ENCODE measurements around the gene KIR3DL3. TPM values are rescaled to one million over a fixed set of nuclear protein-coding genes. Genes with fewer than 3 reads are reported as not detected.
"Not testable (repeated sequence)": the region's sequence is repeated elsewhere in the genome, so short reads cannot be mapped to it uniquely, and the experiment has no call there.

KIR3DL3 gene
- total and polyA plus RNA-seq, 5 donors: not detected

GRCh38 chr19:54731191-54731590 is 6.9 kb downstream of the KIR3DL3 start:
- ATAC-seq: no peak
- intact Hi-C loops (cut with DNase I): no loop called here
- DNase-seq: no peak
- WGBS: 50% methylated on average over 8 of the region's 8 CpGs
- Histone ChIP-seq H3K27me3 (ENCODE audit: control insufficient read depth, insufficient read depth) (no peaks in the 10 kb centered on the region), H3K4me1 (ENCODE audit: control insufficient read depth, insufficient read depth, low read length) (no peaks in the 10 kb centered on the region), H3K4me3 (ENCODE audit: low read length) (no peak overlapping the region), H3K9me3 (ENCODE audit: control insufficient read depth, low read length) (no peaks in the 10 kb centered on the region), H3K27ac (ENCODE audit: low read length) (no peak overlapping the region)

- not testable (repeated sequence) for H3K27me3 ChIP-seq (ENCODE audit: control insufficient read depth, insufficient read depth); H3K9me3 ChIP-seq (ENCODE audit: control insufficient read depth, low read length); DNase-seq; H3K4me3 ChIP-seq (ENCODE audit: low read length); ATAC-seq; H3K4me1 ChIP-seq (ENCODE audit: control insufficient read depth, insufficient read depth, low read length); H3K27ac ChIP-seq (ENCODE audit: low read length)
- 89% methylated on average over 16 of the region's 16 CpGs for WGBS
- intact Hi-C loops (cut with DNase I): loop anchor here in 2 of 4 donors (5.0 kb wide), 1 partner anchor 109 kb away; no protein-coding TSS in a partner anchor
Observed at GRCh38 chr19:54738306-54738705, 14.1 kb downstream of the KIR3DL3 start, which contains the start of gene KIR2DL3. Gene KIR2DL3 (plus strand): TSS chr19:54738513. CDS start chr19:54738546, 33 bp downstream.

- no peaks in the 10 kb centered on the region for H3K4me1 ChIP-seq (ENCODE audit: control insufficient read depth, insufficient read depth, low read length)
- no peaks in the 10 kb centered on the region for H3K9me3 ChIP-seq (ENCODE audit: control insufficient read depth, low read length)
- H3K27ac ChIP-seq (ENCODE audit: low read length): no peak overlapping the region
- intact Hi-C loops (cut with DNase I): loop anchor here in 2 of 4 donors (5.0 kb wide), 1 partner anchor 109 kb away; no protein-coding TSS in a partner anchor
- H3K4me3 ChIP-seq (ENCODE audit: low read length): no peak overlapping the region
- ATAC-seq (no peak), DNase-seq (no peak)
- WGBS: 79% methylated on average over 1 of the region's 1 CpG
- no peaks in the 10 kb centered on the region for H3K27me3 ChIP-seq (ENCODE audit: control insufficient read depth, insufficient read depth)
Observed at GRCh38 chr19:54738715-54739114, 14.5 kb downstream of the KIR3DL3 start.

GRCh38 chr19:54739587-54740497 is 15.6 kb downstream of the KIR3DL3 start:
- DNase-seq: no peak
- Histone ChIP-seq H3K4me3 (ENCODE audit: low read length) (no peak overlapping the region), H3K27ac (ENCODE audit: low read length) (no peak overlapping the region), H3K27me3 (ENCODE audit: control insufficient read depth, insufficient read depth) (no peaks in the 10 kb centered on the region), H3K9me3 (ENCODE audit: control insufficient read depth, low read length) (no peaks in the 10 kb centered on the region), H3K4me1 (ENCODE audit: control insufficient read depth, insufficient read depth, low read length) (no peaks in the 10 kb centered on the region)
- intact Hi-C loops (cut with DNase I): loop anchor here in 2 of 4 donors (5.0 kb wide), 1 partner anchor 107 kb away; no protein-coding TSS in a partner anchor
- ATAC-seq: no peak
- WGBS: 77% methylated on average over 13 of the region's 13 CpGs

GRCh38 chr19:54741950-54742349 is 17.7 kb downstream of the KIR3DL3 start:
- H3K4me3 ChIP-seq (ENCODE audit: low read length); intact Hi-C loops (cut with DNase I); H3K4me1 ChIP-seq (ENCODE audit: control insufficient read depth, insufficient read depth, low read length); H3K9me3 ChIP-seq (ENCODE audit: control insufficient read depth, low read length); H3K27ac ChIP-seq (ENCODE audit: low read length); ATAC-seq; DNase-seq; H3K27me3 ChIP-seq (ENCODE audit: control insufficient read depth, insufficient read depth): not testable (repeated sequence)
- WGBS: 55% methylated on average over 5 of the region's 5 CpGs

GRCh38 chr19:54744080-54744479 is 19.8 kb downstream of the KIR3DL3 start:
- ATAC-seq; H3K4me3 ChIP-seq (ENCODE audit: low read length); DNase-seq; H3K27me3 ChIP-seq (ENCODE audit: control insufficient read depth, insufficient read depth); H3K27ac ChIP-seq (ENCODE audit: low read length); intact Hi-C loops (cut with DNase I); H3K4me1 ChIP-seq (ENCODE audit: control insufficient read depth, insufficient read depth, low read length); H3K9me3 ChIP-seq (ENCODE audit: control insufficient read depth, low read length): not testable (repeated sequence)
- 76% methylated on average over 5 of the region's 5 CpGs for WGBS

- intact Hi-C loops (cut with DNase I); H3K4me1 ChIP-seq (ENCODE audit: control insufficient read depth, insufficient read depth, low read length); DNase-seq; ATAC-seq; H3K27ac ChIP-seq (ENCODE audit: low read length); H3K9me3 ChIP-seq (ENCODE audit: control insufficient read depth, low read length); H3K4me3 ChIP-seq (ENCODE audit: low read length); H3K27me3 ChIP-seq (ENCODE audit: control insufficient read depth, insufficient read depth): not testable (repeated sequence)
- WGBS: 64% methylated on average over 9 of the region's 9 CpGs
Observed at GRCh38 chr19:54747614-54748322, 23.5 kb downstream of the KIR3DL3 start.

- H3K9me3 ChIP-seq (ENCODE audit: control insufficient read depth, low read length); DNase-seq; intact Hi-C loops (cut with DNase I); H3K27ac ChIP-seq (ENCODE audit: low read length); H3K27me3 ChIP-seq (ENCODE audit: control insufficient read depth, insufficient read depth); H3K4me1 ChIP-seq (ENCODE audit: control insufficient read depth, insufficient read depth, low read length); ATAC-seq; H3K4me3 ChIP-seq (ENCODE audit: low read length): not testable (repeated sequence)
- WGBS: 38% methylated on average over 6 of the region's 6 CpGs
Observed at GRCh38 chr19:54750276-54750675, 26.0 kb downstream of the KIR3DL3 start.

- H3K27ac ChIP-seq (ENCODE audit: low read length); intact Hi-C loops (cut with DNase I); ATAC-seq; H3K4me1 ChIP-seq (ENCODE audit: control insufficient read depth, insufficient read depth, low read length); DNase-seq; H3K4me3 ChIP-seq (ENCODE audit: low read length); H3K27me3 ChIP-seq (ENCODE audit: control insufficient read depth, insufficient read depth); H3K9me3 ChIP-seq (ENCODE audit: control insufficient read depth, low read length): not testable (repeated sequence)
- 67% methylated on average over 11 of the region's 12 CpGs for WGBS
Observed at GRCh38 chr19:54756204-54757110, 32.2 kb downstream of the KIR3DL3 start.

- H3K27ac ChIP-seq (ENCODE audit: low read length); intact Hi-C loops (cut with DNase I); H3K4me3 ChIP-seq (ENCODE audit: low read length); H3K27me3 ChIP-seq (ENCODE audit: control insufficient read depth, insufficient read depth); H3K4me1 ChIP-seq (ENCODE audit: control insufficient read depth, insufficient read depth, low read length); ATAC-seq; H3K9me3 ChIP-seq (ENCODE audit: control insufficient read depth, low read length); DNase-seq: not testable (repeated sequence)
- 66% methylated on average over 6 of the region's 6 CpGs for WGBS
Observed at GRCh38 chr19:54758577-54758976, 34.3 kb downstream of the KIR3DL3 start.
